ENCODE data around the gene MMP3.
"Not testable (repeated sequence)": the region's sequence is repeated elsewhere in the genome, so short reads cannot be mapped to it uniquely, and the experiment has no call there.

The MMP3 gene

DNA sequence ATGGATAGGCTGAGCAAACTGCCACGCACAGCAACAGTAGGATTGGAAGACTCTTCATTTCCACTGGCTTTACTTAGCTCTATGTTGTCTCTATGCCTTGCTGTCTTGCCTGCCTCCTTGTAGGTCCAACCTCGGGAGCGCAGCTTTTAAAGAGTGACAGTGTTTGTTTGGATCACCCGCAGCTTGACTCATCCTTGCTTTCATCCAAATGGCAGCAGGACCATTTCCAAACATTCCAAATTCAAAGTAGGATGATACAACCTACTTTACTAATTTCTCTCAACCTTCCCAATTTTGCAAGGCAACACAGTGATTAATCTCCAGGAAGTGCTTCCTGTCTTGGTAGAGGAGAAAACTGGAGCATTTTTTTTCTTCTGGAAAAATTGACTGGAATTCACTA, at the start of gene MMP3:
Gene MMP3 (minus strand): TSS at position 121 of the 400 bp plus-strand sequence. CDS start 63 bp downstream, at position 58.
- no peak for DNase-seq (ENCODE audit: low read depth in 3 of 3)

DNA sequence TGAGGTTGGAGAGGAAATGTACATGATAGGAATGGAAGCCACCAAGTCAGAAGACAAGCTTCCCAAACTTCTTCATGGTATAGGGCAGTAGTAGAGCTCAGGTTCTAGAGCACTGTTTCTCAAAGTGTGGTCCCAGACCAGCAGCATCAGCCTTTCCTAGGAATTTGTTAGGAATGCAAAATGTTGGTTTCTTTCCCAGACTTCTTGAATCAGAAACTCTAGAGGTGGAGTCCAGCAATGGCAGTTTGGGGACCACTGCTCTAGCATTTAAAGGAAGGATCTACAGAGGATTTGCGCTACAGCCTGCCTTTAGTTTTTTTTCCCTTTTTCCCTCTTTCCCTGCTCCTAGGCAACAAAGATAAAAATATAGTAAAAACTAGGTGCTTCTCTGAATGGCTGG, 48.3 kb upstream of the MMP3 start:
- DNase-seq (ENCODE audit: low read depth in 3 of 3): no peak

DNA sequence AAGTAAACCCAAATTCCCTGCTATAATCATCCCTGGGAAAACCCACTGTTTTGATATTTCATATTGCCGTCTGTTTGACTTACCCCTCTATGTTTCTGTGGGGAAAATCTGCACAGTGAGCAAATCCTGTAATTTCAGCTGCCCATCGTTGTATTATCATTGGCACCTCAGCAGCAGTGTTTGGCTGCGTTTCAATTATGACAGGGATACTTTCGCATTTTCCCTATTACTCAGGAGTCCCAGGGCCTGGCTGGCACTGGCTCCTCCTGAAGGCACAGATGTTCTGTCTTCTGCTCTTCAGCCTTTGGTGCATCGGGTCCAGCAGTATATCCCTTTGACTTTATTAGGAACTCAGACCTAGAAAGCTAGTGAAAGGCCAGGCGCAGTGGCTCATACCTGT, 43.6 kb upstream of the MMP3 start:
- no peak for DNase-seq (ENCODE audit: low read depth in 3 of 3)

DNA sequence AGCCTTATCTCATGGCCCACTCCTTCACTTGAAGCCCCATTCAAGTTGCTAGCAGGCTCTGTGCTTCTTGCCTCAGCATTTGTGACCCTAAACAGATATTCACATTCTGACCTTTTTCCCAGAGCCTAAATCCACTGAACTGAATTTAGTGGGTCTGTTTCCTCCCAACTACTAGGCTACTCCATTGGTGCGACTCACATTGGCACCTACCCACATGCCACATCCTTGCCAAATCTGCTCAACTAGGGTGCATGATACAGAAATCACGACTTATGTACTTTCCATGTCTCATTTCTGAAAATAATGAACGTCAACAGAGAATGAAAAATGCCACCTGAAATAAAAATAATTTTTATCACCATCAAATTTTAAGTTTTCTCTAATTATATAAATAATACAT, 39.7 kb upstream of the MMP3 start:
- DNase-seq (ENCODE audit: low read depth in 3 of 3): no peak

DNA sequence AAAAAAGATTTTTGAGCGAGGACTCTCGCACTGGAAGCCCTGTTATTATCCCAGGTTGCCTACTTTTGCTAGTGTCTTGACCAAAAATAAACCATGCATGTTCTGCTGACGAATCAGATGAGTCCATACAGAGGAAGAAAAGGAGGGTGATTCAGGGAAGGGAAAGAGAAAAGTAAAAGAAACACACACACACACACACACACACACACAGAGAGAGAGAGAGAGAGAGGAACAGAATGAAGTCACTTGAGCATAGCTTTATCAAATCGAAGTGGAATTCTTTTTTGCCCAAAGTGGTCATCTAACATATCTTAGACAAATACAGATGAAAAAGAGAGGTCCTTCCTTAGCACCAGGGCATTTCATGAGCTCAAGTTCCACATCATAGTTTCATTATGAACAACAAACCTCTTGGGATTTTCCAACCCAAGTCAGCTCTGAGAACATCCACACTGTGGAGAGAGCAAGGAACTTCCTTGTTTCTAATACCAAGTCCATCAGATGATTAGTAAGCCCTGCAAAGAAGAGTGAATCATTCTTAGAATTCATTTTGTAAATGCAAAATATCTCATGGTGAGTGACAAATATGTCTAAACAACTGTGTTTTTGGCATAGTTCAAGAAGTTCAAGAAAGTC, 39.1 kb upstream of the MMP3 start:
- DNase-seq (ENCODE audit: low read depth in 3 of 3): no peak

DNA sequence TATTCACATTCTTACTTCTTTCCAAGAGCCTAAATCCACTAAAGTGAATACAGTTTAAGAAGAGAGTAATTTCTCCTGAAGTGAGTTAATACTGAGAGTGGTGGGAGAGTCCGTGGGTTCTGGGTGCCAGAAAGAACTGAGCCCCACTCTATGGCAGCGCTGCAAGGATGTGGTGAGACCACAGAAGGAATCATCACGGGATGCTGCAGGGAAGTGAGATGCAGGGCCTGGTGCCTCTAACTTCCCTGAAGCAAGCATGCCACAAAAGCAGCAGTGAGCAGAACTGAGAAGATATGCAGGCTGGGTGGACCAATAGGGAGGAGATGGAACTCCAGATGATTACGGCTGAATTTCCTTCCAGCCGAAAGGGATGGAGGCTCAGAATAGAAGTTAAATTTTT, 36.4 kb upstream of the MMP3 start:
- no peak for DNase-seq (ENCODE audit: low read depth in 3 of 3)

DNA sequence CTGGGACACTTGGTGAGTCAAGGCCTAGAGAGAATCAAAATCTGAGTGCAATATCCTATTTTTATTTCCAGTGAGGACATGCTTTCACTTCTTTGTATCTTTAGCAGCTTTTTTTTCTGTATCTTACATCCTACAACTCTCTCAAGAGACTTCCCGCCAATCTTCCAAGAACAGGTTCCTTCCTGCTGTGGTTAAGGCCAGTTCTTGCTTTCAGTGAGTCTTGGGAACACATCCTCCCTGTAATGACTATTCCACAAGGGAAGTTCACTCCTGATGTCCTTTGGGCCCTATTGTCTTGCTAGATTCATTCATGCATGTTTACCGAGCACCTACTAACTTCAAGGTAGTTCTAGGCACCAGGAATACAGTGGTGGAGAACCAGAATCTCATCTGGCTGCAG, 35.2 kb upstream of the MMP3 start:
- no peak for DNase-seq (ENCODE audit: low read depth in 3 of 3)

DNA sequence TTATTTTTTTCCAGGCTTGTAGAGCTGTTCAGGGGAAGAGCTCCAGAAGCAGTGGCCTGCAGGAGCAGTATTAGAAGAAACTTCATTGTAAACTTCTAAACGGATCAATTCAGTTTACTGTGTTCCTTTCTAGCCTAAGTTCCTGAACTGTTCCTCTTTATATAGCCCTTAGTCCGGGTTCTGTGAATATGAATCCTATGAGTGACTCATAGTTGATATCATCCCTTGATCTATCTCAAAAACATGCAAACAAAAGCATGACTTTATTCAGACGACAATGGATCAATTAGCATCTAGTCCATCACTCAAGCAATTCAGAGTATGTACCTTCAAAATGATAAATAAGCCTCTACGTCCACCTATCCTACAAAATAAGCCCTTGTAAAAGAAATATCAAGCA, 31.4 kb upstream of the MMP3 start, which contains the start of gene MMP12:
Gene MMP12 (minus strand): TSS at position 131 of the 400 bp plus-strand sequence. CDS start 45 bp downstream, at position 86.
- DNase-seq (ENCODE audit: low read depth in 3 of 3): no peak

DNA sequence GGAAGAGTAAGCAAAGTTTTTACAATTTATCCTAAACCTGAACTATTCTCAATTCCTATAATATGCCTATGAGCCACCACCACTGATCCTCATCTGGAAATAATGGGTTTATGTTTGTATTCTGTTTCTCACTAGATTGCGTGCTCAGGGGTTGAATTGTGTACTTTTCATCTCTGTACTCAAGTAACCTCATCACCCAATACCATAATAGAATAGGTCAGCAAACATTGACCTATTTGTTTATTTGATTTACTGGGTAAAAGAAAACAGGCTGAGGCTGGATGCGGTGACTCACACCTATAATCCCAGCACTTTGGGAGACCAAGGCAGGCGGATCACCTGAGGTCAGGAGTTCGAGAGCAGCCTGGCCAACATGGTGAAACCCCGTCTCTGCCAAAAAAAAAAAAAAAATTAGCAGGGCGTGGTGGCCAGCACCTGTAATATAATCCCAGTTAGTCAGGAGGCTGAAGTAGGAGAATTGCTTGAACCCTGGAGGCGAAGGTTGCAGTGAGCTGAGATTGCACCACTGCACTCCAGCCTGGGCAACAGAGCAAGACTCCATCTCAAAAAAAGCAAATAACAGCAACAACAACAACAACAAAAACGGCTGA, 26.1 kb upstream of the MMP3 start:
- not testable (repeated sequence) for DNase-seq (ENCODE audit: low read depth in 3 of 3)

DNA sequence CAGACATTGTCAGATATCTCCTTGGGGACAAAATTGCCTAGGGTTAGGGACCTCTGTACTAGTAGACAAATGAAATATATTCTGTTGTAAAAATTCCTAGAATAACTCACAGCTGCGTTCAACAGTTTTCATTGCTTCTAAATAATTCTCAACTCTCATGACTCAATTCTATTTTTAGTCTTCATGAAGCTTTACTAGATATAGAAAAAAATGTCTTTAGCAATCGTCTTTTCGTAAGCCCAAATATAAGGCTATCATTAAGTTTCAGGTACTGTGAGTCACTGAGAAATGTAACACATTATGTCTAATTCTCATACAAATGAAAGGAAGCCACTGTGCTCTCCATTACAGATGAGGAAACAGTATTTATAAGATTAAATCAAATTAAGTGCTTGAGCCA, 24.9 kb upstream of the MMP3 start:
- no peak for DNase-seq (ENCODE audit: low read depth in 3 of 3)

DNA sequence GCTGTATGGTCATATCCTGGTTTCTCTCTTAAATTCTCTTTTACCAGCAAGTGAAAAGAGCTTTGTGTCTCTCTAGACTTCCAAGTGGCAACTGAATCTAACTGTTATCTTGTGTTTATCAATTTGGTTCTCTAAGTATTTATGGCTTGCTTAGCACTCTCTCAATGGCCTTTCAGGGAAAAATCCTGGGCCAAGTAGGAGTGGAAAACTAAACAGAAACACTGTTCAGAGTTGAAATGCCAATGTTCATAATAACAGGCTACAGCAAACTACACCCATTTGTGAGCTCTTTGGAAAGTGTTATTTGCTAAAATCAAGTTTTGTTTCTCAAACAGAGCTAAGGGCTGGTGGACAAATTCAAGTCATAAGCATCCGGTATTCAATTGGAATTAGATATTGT, 21.3 kb upstream of the MMP3 start:
- DNase-seq (ENCODE audit: low read depth in 3 of 3): no peak

DNA sequence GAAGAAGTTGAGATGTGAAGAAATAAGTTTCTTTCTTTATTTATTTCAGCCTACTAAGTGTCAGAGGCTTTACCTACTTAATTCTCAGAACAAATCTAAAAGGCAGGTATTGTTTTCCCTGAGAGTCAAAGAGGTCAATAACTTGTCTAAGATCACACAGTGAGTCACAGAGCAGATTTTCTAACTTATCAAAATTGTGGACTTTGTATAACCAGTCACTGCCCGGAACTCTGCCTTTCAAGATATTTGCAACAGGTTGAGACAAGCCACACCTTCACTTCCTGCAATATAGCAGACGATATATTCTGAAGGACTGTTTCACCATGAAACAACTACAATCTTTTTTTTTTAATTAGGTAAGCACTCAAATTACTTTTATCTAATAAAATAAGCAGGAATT, 10.5 kb upstream of the MMP3 start:
- DNase-seq (ENCODE audit: low read depth in 3 of 3): no peak

DNA sequence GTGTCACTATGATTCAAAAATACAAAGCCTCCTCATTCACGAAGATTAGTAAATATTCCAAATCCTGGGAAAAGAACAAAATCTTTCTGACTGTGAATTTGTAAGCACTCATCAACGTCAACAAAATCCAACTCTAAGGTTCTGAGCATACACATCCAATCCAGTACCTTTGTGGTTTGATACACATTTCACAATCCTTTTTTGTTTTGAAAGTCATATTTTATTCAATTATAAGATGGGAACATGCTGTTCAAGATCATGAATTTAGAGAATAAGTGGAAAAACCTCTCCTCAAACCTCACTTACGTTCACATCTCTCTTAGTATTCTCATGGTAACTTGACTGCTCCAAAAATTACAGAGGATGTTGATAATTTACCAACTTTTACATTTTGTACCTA, 9.6 kb upstream of the MMP3 start:
- no peak for DNase-seq (ENCODE audit: low read depth in 3 of 3)

DNA sequence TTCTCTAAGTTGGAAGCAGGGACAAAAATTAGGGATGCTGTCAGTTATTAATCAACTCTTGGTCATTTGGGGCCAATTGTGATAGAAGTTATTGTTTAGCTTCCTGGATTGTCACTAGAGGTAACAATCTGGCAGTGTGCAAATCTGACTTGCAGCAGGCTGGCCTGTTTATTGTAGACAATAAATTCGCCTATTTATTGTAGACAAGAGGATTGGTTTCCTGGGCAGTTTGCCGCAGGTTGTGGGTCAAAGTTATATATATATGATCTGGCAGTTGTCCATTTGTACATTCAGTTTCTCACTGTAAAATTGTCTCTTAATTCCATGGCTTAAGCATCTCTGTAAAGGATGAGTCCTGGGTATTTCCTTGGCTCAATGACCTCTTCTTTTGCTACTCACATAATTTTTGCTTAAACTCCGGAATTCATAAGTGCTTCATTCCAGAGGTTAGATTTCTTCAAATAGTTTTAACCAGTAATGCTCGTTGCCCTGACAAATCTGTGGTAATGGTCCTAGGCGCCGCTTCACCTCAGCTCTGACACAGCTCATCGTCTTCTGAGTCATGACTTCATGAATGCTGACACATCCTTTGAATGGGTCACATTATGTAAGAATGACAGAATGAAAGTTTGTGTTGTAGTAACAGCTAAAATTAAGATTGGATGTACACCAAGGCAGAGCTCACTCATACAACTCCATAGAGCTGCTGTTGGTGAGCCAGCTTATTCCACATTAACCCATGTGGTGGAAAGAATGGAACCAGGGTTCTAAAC, 7.8 kb upstream of the MMP3 start:
- DNase-seq (ENCODE audit: low read depth in 3 of 3): no peak

DNA sequence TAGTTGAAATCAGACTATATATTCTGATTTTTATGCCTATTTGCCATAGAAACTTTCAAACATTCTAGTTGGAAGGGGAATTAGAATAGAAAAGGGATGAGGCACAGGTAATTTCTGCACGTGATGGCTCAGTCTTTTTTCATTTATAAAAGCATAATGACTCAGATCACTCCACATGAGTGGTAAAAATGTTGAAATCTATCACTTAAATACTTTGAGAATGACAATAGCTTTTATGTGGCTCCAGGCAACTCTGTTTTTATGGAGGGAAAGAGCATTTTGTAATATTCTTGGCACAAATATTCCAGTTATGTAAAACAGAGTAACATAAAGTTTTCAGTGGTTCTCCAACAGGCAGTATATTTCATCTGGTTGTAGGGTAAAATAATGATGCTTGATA, 5.9 kb upstream of the MMP3 start:
- no peak for DNase-seq (ENCODE audit: low read depth in 3 of 3)

DNA sequence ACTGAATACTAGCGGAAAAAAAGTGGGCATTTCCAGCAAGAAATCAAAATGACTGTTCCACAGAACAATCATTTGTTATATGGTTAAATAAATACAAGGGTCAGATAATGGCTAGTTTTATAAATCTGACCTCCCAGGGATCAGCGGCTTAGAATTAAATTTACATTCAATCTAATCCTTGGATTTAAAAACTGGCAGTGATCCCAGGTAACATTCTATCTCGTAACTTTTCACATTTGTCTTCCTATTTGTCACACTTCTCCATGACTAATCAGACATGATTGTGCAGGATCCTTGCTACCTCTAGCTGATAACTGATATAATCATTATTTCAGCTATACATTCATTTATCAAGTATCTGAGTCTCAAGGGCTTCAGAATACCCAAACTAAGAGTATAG, 2.9 kb upstream of the MMP3 start:
- DNase-seq (ENCODE audit: low read depth in 3 of 3): no peak

DNA sequence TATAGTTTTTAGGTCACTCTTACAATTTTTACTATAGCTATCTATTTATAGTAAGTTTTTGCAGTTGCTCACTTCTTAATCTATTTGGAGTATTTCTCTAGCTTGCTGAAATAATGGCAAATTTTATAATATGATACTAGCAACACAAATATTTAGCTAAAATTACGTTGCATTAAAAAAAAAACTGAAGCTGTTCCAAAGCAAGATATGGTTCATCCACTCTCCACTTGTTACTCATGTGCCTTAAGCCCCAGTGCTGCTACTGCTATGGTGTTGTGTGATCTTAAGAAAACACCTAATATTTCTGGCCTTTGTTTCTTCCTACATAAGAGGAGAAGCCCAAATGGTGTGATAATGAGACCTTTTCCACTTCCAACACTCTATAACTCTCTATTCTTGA, 479 bp downstream of the MMP3 start:
- DNase-seq (ENCODE audit: low read depth in 3 of 3): no peak

DNA sequence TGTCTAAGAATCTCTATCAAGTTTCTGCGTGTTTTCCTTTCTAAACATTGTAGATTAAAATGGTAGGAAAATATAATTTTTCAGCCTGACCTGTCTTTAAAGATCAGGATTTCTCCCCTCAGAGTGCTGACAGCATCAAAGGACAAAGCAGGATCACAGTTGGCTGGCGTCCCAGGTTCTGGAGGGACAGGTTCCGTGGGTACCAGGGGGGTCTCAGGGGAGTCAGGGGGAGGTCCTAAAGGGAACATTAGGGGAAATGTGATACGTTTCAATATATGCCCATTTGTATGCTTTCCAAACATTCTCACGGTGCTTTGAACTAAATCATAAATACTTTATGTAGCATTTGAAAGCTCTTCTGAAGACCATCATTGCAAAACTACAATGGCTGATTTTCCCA, 3.4 kb downstream of the MMP3 start:
- DNase-seq (ENCODE audit: low read depth in 3 of 3): no peak

DNA sequence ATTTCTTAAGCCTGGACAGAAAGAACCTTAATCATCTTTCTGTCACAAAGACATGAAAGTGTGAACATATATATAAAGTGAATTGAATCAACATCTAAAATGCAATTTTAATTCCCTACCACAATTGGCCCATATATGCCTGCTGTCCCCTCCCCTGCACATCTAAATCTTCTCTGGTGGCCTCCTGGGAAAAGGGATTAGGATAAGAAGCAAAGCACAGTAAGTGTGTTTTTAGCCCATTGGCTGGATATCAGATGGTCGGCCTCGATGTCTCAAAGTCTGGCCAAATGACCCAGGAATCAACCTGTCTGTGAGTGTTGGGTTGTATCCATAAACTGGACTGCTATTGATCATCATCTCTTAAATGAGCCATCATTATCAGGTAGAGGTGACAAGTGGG, 5.8 kb downstream of the MMP3 start:
- no peak for DNase-seq (ENCODE audit: low read depth in 3 of 3)

DNA sequence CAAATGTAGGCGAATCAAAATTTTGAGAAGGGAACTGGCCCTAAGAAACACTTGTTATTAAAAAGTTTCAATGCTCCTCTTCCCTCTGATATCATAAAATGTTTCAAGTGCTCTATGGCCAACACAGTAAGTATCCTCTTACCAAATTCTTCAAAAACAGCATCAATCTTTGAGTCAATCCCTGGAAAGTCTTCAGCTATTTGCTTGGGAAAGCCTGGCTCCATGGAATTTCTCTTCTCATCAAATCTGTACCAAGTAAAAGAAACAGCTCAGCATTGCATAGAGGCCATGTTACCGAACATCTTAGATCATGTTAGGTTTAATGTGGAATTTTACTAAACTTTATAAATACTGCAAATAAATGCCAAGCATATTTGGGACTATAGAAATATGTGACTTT, 6.3 kb downstream of the MMP3 start:
- no peak for DNase-seq (ENCODE audit: low read depth in 3 of 3)

DNA sequence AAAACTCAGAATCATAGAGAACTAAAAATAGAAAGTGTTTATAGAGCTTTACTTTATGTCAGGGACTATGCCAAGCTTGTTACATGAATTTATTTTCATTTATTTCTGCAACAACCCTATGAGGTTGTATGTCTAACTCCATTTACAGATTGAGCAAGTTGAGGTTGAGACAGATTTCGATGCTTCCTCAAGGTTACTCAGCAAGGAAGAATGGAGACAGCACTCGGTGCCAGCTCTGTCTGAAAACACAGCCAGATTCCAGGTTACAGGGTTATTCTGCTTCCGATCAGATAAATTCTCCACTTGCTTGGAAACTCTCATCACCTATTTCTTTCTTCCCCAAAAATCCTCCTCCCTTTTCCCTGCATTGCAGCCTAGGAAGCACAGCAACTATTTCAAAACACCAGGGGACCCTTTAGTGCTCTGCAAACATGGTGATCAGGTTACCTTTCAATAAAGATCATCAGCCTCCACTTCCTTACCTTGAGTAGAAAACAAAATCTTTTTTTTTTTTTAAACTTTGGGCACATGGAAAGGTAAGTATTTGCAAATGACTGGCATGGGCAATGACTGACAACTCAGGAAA, 7.0 kb downstream of the MMP3 start:
- DNase-seq (ENCODE audit: low read depth in 3 of 3): no peak

DNA sequence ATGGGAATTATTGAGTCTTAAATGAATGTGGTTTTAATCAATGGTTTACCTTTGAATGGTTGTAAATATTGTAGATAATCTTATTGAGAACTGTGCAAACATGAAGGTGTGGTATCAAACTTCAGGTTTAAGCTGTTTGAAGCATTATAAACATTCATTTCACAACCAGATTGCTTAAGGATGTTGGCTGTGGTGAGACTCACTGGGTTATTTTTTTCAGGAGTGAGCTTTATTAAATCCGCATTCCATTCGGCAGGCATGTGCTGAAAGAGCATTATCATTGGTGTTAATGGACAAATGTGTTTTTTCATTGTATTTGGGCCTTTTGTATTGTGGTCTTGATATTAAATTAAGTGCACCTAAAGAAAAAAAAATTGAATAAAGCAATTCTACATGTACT, 9.7 kb downstream of the MMP3 start:
- DNase-seq (ENCODE audit: low read depth in 3 of 3): no peak

DNA sequence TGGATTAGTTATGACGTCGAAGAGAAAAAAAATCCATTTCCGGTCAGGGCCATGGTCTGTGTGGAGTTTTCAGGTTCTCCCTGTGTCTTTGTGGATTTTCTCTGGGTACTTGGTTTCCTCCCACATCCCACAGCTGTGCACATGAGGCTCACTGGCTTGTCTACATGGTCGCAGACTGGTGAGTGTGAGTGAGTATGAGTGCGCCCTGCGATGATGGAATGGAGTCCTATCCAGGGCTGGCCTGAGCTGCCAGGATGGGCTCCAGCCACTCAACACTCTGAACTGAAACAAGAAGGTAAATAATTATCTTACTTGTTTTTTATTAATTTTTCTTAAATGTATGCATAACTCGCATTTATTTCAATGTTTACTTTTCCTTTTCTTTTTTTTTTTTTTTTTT, 10.8 kb downstream of the MMP3 start:
- DNase-seq (ENCODE audit: low read depth in 3 of 3): no peak

Measured in stimulated activated CD4-positive, alpha-beta T cell treated with anti-CD3 and anti-CD28 coated beads, TNF-alpha, amount 100 ng/mL, for 24 hours (primary cell).